Measurements from ENCODE around the gene HKDC1. TPM values are rescaled to one million over a fixed set of nuclear protein-coding genes. Genes with fewer than 3 reads are reported as not detected.

The HKDC1 gene, protein sequence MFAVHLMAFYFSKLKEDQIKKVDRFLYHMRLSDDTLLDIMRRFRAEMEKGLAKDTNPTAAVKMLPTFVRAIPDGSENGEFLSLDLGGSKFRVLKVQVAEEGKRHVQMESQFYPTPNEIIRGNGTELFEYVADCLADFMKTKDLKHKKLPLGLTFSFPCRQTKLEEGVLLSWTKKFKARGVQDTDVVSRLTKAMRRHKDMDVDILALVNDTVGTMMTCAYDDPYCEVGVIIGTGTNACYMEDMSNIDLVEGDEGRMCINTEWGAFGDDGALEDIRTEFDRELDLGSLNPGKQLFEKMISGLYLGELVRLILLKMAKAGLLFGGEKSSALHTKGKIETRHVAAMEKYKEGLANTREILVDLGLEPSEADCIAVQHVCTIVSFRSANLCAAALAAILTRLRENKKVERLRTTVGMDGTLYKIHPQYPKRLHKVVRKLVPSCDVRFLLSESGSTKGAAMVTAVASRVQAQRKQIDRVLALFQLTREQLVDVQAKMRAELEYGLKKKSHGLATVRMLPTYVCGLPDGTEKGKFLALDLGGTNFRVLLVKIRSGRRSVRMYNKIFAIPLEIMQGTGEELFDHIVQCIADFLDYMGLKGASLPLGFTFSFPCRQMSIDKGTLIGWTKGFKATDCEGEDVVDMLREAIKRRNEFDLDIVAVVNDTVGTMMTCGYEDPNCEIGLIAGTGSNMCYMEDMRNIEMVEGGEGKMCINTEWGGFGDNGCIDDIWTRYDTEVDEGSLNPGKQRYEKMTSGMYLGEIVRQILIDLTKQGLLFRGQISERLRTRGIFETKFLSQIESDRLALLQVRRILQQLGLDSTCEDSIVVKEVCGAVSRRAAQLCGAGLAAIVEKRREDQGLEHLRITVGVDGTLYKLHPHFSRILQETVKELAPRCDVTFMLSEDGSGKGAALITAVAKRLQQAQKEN
- 17.2 to 25.4 TPM (median 19.1 TPM) in 5 replicates for total RNA-seq (2022; extraction: Qiagen RNA extraction; ENCODE audit: low read depth)

DNA sequence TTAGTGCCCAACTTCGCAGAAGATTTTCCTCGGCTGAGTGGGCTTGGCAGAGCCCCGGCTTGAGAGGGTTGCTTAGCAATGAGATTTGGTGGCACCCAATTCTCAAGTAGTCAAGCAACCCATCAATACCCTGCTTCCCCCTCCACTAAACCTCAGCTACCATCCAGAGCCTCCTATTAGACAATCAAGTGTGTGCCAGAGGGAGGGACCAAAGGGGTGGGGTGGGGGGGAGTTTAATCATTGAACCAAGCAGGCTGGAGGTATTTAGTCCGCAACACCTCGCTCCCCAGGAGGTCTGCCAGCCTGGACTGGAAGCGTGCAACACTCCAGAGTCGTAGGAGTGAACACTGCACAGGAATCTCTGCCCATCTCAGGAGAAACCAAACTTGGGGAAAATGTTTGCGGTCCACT, at the start of gene HKDC1:
HKDC1 (plus strand) TSS at position 292 of the 411 bp plus-strand sequence; CDS start at position 396, 104 bp downstream.

DNA sequence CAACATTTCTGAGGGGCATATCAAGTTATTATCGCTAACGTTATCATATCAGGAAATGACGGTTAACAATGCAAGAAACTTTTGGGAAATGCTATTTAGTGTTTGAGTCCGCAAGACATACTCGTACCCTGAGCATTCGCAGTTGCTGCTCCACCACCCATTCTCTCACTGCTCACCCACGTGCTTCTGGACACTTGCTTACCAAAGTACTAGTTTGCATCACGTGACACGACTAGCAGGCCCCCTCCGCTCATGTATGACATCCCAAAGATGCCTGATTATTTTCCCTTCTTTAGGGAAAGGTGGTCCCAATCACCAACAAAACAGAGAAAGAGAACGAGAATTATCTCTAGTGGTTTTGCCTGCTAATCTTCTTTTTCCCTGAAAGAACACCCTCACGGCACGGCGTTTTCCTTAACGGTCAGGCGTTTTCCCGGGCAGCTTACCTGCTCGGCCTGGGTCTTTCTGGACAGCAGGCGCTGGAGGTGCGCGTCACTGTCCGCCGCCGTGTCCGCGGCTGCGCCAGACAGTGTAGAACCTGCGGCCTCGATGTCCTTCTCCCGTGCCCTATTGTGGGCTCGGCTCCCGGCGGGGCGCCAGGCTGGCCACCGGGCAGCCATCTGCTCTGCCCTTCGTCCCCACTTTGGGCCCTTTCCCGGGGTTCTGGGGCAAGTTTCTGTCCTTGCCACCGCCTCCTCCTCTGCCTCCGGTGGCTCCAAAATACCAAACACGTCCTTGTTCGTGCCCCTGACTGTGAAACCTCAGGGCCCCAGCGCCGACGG, 40.2 kb upstream of the HKDC1 start, which contains the start of gene SUPV3L1:
SUPV3L1 (plus strand) TSS at position 492 of the 782 bp plus-strand sequence; CDS start at position 550, 58 bp downstream.

DNA sequence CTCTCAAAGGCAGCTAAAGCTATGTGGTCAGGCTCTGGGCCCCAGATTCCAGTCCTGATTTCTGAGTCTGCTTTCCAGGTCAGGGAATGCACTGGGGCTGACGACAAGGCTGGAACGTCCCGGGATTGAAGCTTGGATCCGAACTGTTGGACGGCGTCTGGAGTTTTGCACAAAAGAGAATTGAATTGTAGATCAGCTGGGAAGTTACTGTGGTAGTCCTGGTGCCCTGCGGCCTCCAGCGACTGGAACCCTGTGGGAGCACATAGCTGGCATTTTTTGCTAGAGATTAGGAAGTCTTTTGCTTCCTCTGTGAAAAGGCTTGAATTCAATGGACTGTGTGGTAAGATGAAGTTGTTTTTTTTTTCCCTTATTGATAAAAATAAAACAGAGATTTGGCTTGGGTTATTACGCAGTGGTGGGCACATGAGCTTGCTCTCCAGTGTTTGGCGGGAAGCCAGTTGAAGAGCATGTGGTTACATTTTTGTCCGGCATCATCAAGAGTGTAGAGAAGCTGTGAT, 58.4 kb downstream of the HKDC1 start, which contains the start of gene HK1:
HK1 (plus strand) TSS at position 51 of the 518 bp plus-strand sequence.

Other genes starting within 250 kb of the HKDC1 start
- 33.0 to 45.5 TPM (median 40.2 TPM) in 5 replicates for gene KIFBP, start 231.5 kb upstream of the HKDC1 start, total RNA-seq (2022; extraction: Qiagen RNA extraction; ENCODE audit: low read depth)
- 53.9 to 74.2 TPM (median 59.5 TPM) in 5 replicates for gene SRGN, start 132.2 kb upstream of the HKDC1 start, total RNA-seq (2022; extraction: Qiagen RNA extraction; ENCODE audit: low read depth)
- gene VPS26A, start 96.2 kb upstream of the HKDC1 start, total RNA-seq (2022; extraction: Qiagen RNA extraction; ENCODE audit: low read depth) = 50.3 to 62.0 TPM (median 57.5 TPM) in 5 replicates
- 37.2 to 39.9 TPM (median 38.5 TPM) in 5 replicates for gene SUPV3L1, start 40.1 kb upstream of the HKDC1 start, total RNA-seq (2022; extraction: Qiagen RNA extraction; ENCODE audit: low read depth)
- gene HK1, start 58.2 kb downstream of the HKDC1 start, total RNA-seq (2022; extraction: Qiagen RNA extraction; ENCODE audit: low read depth) = 36.2 to 39.4 TPM (median 37.3 TPM) in 5 replicates
- 0.09 to 0.16 TPM (median 0.13 TPM) in 4 of 5 replicates, not detected in the other for gene TACR2, start 196.6 kb downstream of the HKDC1 start, total RNA-seq (2022; extraction: Qiagen RNA extraction; ENCODE audit: low read depth)
- gene TSPAN15, start 231.1 kb downstream of the HKDC1 start, total RNA-seq (2022; extraction: Qiagen RNA extraction; ENCODE audit: low read depth) = 89.3 to 112 TPM (median 100 TPM) in 5 replicates

Data from A549 treated with DMSO at 1 μM for 4 hours (cell line).